ENCODE results near the gene BLCAP. TPM values are rescaled to one million over a fixed set of nuclear protein-coding genes. Genes with fewer than 3 reads are reported as not detected.

The BLCAP gene
- total and polyA plus RNA-seq, 4 donors: 12.6 to 72.0 (median 49.2) TPM

DNA sequence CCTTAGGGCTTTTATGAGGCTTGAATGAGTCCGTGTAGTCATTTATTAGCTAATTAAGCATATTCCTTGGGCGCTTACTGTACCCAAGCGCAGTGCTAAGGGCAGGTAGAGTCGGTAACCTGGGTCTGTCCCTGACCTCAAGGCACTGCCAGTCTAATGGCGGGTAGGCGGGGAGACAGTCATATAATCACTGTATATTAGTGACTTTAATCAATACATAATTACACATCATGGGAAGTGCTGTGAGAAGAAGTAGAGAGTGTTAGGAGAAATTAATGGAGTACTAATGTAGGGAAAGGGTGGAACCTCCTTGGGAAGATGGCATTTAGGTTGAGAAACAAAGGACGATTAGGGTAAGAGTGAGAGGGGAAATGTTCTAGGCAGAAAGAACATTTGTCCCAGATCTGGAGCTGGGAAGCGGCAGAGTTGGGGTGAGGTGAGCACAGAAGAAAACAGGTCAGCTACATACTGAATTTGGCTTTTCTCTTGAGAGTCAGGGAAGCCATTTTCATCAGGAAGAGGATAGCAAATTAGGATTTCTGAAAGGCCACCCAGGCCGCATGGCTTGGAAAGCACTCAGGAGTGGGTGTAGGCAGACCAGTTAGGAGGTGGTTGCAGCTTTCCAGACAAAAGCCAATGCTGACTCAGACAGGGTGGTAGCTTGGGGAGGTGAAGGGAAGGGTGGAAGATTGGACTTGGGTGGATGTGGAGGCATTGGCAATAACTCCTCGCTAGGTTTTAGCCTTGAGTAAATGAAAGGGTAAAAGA lies 954 bp upstream of the BLCAP start:
- TF ChIP-seq EGR1 (IDR thresholded peaks at IDR 0.05; ENCODE audit: low read depth in 2 of 2) (no peak), FOXA1 (IDR thresholded peaks at IDR 0.05) (no peak), FOXA2 (IDR thresholded peaks at IDR 0.05) (no peak), GABPA (IDR thresholded peaks at IDR 0.05 in 1 of 2, conservative IDR thresholded peaks at IDR 0.05 in 1 of 2) (no peak), RXRA (IDR thresholded peaks at IDR 0.05) (no peak), TAF1 (conservative IDR thresholded peaks at IDR 0.05) (no peak), HNF4A (conservative IDR thresholded peaks at IDR 0.05) (no peak)
- TF ChIP-seq, protein P1, sequence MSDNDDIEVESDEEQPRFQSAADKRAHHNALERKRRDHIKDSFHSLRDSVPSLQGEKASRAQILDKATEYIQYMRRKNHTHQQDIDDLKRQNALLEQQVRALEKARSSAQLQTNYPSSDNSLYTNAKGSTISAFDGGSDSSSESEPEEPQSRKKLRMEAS (IDR thresholded peaks at IDR 0.05): no peak
- TF ChIP-seq, protein P2, sequence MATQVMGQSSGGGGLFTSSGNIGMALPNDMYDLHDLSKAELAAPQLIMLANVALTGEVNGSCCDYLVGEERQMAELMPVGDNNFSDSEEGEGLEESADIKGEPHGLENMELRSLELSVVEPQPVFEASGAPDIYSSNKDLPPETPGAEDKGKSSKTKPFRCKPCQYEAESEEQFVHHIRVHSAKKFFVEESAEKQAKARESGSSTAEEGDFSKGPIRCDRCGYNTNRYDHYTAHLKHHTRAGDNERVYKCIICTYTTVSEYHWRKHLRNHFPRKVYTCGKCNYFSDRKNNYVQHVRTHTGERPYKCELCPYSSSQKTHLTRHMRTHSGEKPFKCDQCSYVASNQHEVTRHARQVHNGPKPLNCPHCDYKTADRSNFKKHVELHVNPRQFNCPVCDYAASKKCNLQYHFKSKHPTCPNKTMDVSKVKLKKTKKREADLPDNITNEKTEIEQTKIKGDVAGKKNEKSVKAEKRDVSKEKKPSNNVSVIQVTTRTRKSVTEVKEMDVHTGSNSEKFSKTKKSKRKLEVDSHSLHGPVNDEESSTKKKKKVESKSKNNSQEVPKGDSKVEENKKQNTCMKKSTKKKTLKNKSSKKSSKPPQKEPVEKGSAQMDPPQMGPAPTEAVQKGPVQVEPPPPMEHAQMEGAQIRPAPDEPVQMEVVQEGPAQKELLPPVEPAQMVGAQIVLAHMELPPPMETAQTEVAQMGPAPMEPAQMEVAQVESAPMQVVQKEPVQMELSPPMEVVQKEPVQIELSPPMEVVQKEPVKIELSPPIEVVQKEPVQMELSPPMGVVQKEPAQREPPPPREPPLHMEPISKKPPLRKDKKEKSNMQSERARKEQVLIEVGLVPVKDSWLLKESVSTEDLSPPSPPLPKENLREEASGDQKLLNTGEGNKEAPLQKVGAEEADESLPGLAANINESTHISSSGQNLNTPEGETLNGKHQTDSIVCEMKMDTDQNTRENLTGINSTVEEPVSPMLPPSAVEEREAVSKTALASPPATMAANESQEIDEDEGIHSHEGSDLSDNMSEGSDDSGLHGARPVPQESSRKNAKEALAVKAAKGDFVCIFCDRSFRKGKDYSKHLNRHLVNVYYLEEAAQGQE (IDR thresholded peaks at IDR 0.05): no peak
- Histone ChIP-seq H3K4me3 (ENCODE audit: low read depth in 1 of 3, low read length in 3 of 3) (peak overlapping the region; percentile 21 to 98 (median 81)), H3K36me3 (ENCODE audit: control insufficient read depth in 4 of 4, insufficient read depth in 3 of 4, low read depth in 1 of 4, low read length in 3 of 4) (no peaks in the 10 kb centered on the region), H3K4me1 (ENCODE audit: control insufficient read depth in 4 of 4, insufficient read depth in 4 of 4, low read length in 3 of 4) (peaks cover 6 to 36% (median 29%) of the 10 kb centered on the region in 4 donors), H3K9me3 (ENCODE audit: control insufficient read depth in 4 of 4, low read length in 3 of 4) (no peaks in the 10 kb centered on the region), H3K9ac (ENCODE audit: low read depth in 1 of 2, low read length in 2 of 2) (peak overlapping the region; percentile 82 to 97), H3K27me3 (ENCODE audit: control insufficient read depth in 4 of 4, insufficient read depth in 4 of 4, low read length in 3 of 4) (no peaks in the 10 kb centered on the region), H3K27ac (ENCODE audit: low read depth in 1 of 2, low read length in 2 of 2) (peak overlapping the region; percentile 98 to 99)
- WGBS: 53% methylated on average over 10 of the region's 10 CpGs
- no peak for DNase-seq (ENCODE audit: low spot score)

GRCh38 chr20:37526839-37527637 lies 638 bp downstream of the BLCAP start:
- peak overlapping the region; percentile 90 to 93 for H3K9ac ChIP-seq (ENCODE audit: low read depth in 1 of 2, low read length in 2 of 2)
- peak overlapping the region; percentile 81 to 100 (median 98) for H3K4me3 ChIP-seq (ENCODE audit: low read depth in 1 of 3, low read length in 3 of 3)
- no peaks in the 10 kb centered on the region for H3K9me3 ChIP-seq (ENCODE audit: control insufficient read depth in 4 of 4, low read length in 3 of 4)
- DNase-seq (ENCODE audit: low spot score): no peak
- WGBS: under 1% methylated on average over 28 of the region's 28 CpGs
- TF ChIP-seq FOXA2 (IDR thresholded peaks at IDR 0.05): no peak
- TF ChIP-seq NR2F2 (IDR thresholded peaks at IDR 0.05): peak; percentile 5
- no peak for TF ChIP-seq ZBTB33 (IDR thresholded peaks at IDR 0.05)
- H3K27me3 ChIP-seq (ENCODE audit: control insufficient read depth in 4 of 4, insufficient read depth in 4 of 4, low read length in 3 of 4): no peaks in the 10 kb centered on the region
- H3K36me3 ChIP-seq (ENCODE audit: control insufficient read depth in 4 of 4, insufficient read depth in 3 of 4, low read depth in 1 of 4, low read length in 3 of 4): no peaks in the 10 kb centered on the region
- peak overlapping the region; percentile 98 to 99 for H3K27ac ChIP-seq (ENCODE audit: low read depth in 1 of 2, low read length in 2 of 2)
- peaks cover 6 to 44% (median 34%) of the 10 kb centered on the region in 4 donors for H3K4me1 ChIP-seq (ENCODE audit: control insufficient read depth in 4 of 4, insufficient read depth in 4 of 4, low read length in 3 of 4)

Measured in liver (tissue), 9 donors.